HepG2 (cell line): ENCODE measurements around the gene SERPINA9. TPM values are rescaled to one million over a fixed set of nuclear protein-coding genes. Genes with fewer than 3 reads are reported as not detected.

Experiments used
- ARID3A ChIP-seq: IDR thresholded peaks from 2 replicates; pipeline ENCODE4 v1.6.1; 2012; ENCODE audit warnings: low read depth, low read length, improper control_type of control experiment
- CBFB ChIP-seq: sonication (generic); formaldehyde crosslinking; IDR thresholded peaks from 2 replicates; pipeline ENCODE4 v1.4.0; 2020; ENCODE audit warnings: missing genetic modification reagents
- CREM ChIP-seq, 2 experiments: sonication (generic) in 1 of 2; formaldehyde crosslinking in 1 of 2; IDR thresholded peaks; 2 replicates each; pipeline versions ENCODE4 v1.4.0 to v1.6.1; 2016 to 2020; ENCODE audit warnings: antibody characterized with exemption in 1 of 2, mild to moderate bottlenecking in 1 of 2, missing genetic modification reagents in 1 of 2
- FOXA1 ChIP-seq, 2 experiments: fragments of 450-650 bp in 1 of 2; sonication (generic) in 1 of 2; formaldehyde crosslinking in 1 of 2; IDR thresholded peaks; 2 replicates each; pipeline versions ENCODE4 v1.4.0 to v1.6.1; 2016 to 2020; ENCODE audit warnings: missing genetic modification reagents in 1 of 2
- HDAC2 ChIP-seq: sonication (generic); formaldehyde crosslinking; IDR thresholded peaks from 2 replicates; pipeline ENCODE4 v1.4.0; 2020; ENCODE audit warnings: missing genetic modification reagents
- HOXD1 ChIP-seq: sonication (generic); formaldehyde crosslinking; IDR thresholded peaks from 2 replicates; pipeline ENCODE4 v1.5.0; 2020; ENCODE audit warnings: missing genetic modification reagents
- IKZF5 ChIP-seq: IDR thresholded peaks from 2 replicates; pipeline ENCODE4 v1.6.1; 2018; ENCODE audit warnings: missing genetic modification reagents, mild to moderate bottlenecking, missing compliant biosample characterization
- IRF9 ChIP-seq: sonication (generic); formaldehyde crosslinking; IDR thresholded peaks from 2 replicates; pipeline ENCODE4 v1.8.0; 2022; ENCODE audit warnings: missing genetic modification reagents, mild to moderate bottlenecking, borderline replicate concordance
- NR2F6 ChIP-seq, 2 experiments: IDR thresholded peaks; 2 replicates each; pipeline ENCODE4 v1.6.1; 2016; ENCODE audit warnings: antibody characterized with exemption in 1 of 2, mild to moderate bottlenecking in 1 of 2
- PHF21A ChIP-seq: sonication (generic); formaldehyde crosslinking; IDR thresholded peaks from 2 replicates; pipeline ENCODE4 v1.5.0; 2020; ENCODE audit warnings: mild to moderate bottlenecking, missing genetic modification reagents
- PRDM15 ChIP-seq: sonication (generic); formaldehyde crosslinking; IDR thresholded peaks from 2 replicates; pipeline ENCODE4 v1.4.0; 2020; ENCODE audit warnings: missing genetic modification reagents
- RCOR2 ChIP-seq: IDR thresholded peaks from 2 replicates; pipeline ENCODE4 v1.6.1; 2016; ENCODE audit warnings: missing biosample characterization, missing genetic modification reagents
- RORA ChIP-seq: sonication (generic); formaldehyde crosslinking; IDR thresholded peaks from 2 replicates; pipeline ENCODE4 v1.5.0; 2020; ENCODE audit warnings: mild to moderate bottlenecking, missing genetic modification reagents, moderate library complexity
- RXRA ChIP-seq: sonication (generic); formaldehyde crosslinking; IDR thresholded peaks from 2 replicates; pipeline ENCODE4 v1.5.1; 2020; ENCODE audit warnings: missing genetic modification reagents
- TCF7 ChIP-seq: sonication (generic); IDR thresholded peaks from 2 replicates; pipeline ENCODE4 v1.6.1; 2016; ENCODE audit warnings: antibody characterized with exemption, low read depth
- TFDP1 ChIP-seq: IDR thresholded peaks from 2 replicates; pipeline ENCODE4 v1.6.1; 2016; ENCODE audit warnings: missing compliant biosample characterization, missing genetic modification reagents, borderline replicate concordance
- ZBTB7A ChIP-seq: sonication (generic); formaldehyde crosslinking; IDR thresholded peaks from 2 replicates; pipeline ENCODE4 v1.8.0; 2022; ENCODE audit warnings: mild to moderate bottlenecking, missing genetic modification reagents
- ZNF350 ChIP-seq: sonication (generic); formaldehyde crosslinking; IDR thresholded peaks from 2 replicates; pipeline ENCODE4 v1.4.0; 2020; ENCODE audit warnings: mild to moderate bottlenecking, low read depth, missing genetic modification reagents, borderline replicate concordance
- polyA plus RNA-seq, 8 experiments: library from polyadenylated mRNA; depleted of rRNA in 3 of 8; stranded (reverse) in 7 of 8; unstranded in 1 of 8; fragments of >200 nt; fragmentation: Illumina TruSeq in 4 of 8; extraction: Trizol in 4 of 8; gene quantifications; 2 replicates each; pipeline versions ENCODE4 v1.2.1 to v1.2.3, GENCODE V29; 2011 to 2016; ENCODE audit warnings: low read depth in 4 of 8, missing spikeins in 1 of 8, mixed read lengths in 1 of 8; ENCODE audit not compliant: insufficient read depth in 1 of 8
- total RNA-seq, 5 experiments: library from RNA; depleted of rRNA; stranded (reverse); fragments of >200 nt; fragmentation: Illumina TruSeq; extraction: Trizol; gene quantifications; 2 replicates each; pipeline ENCODE4 v1.2.3, GENCODE V29; 2016; ENCODE audit warnings: low read depth in 1 of 5

The SERPINA9 gene
- total and polyA plus RNA-seq, 2 of the 13 experiments (the other 11 are each of a cell fraction or from before 2014, with no cell fraction given) = 0.21 TPM; not detected in 1

- no peak; the same call in none of the 2 replicates for TF ChIP-seq NR2F6 (IDR thresholded peaks at IDR 0.05)
- TF ChIP-seq NR2F6 (CRISPR knock-in tag; IDR thresholded peaks at IDR 0.05) = 0 out of 2 replicates have a peak, but pooled peaks have one; percentile 43
- no peak for TF ChIP-seq PRDM15
- TF ChIP-seq TCF7 = peak; percentile 84
- TF ChIP-seq RORA (CRISPR knock-in tag) = no peak
- no peak for TF ChIP-seq IKZF5 (CRISPR knock-in tag)
- TF ChIP-seq CREM (IDR thresholded peaks at IDR 0.05) = peak; percentile 56
- TF ChIP-seq CREM (CRISPR knock-in tag; IDR thresholded peaks at IDR 0.05) = no peak
- TF ChIP-seq RXRA (CRISPR knock-in tag) = peak; percentile 49; the same call in 1 of the 2 replicates
- TF ChIP-seq HDAC2 (CRISPR knock-in tag) = peak; percentile 66
- 0 out of 2 replicates have a peak, but pooled peaks have one; percentile 68 for TF ChIP-seq PHF21A (CRISPR knock-in tag)
- 0 out of 2 replicates have a peak, but pooled peaks have one; percentile 28 for TF ChIP-seq RCOR2 (CRISPR knock-in tag)
- TF ChIP-seq FOXA1 (IDR thresholded peaks at IDR 0.05) = no peak
- TF ChIP-seq FOXA1 (CRISPR knock-in tag; IDR thresholded peaks at IDR 0.05) = peak; percentile 32; the same call in 1 of the 2 replicates
- no peak for TF ChIP-seq ZBTB7A
- 0 out of 2 replicates have a peak, but pooled peaks have one; percentile 27 for TF ChIP-seq HOXD1 (CRISPR knock-in tag)
- 0 out of 2 replicates have a peak, but pooled peaks have one; percentile 54 for TF ChIP-seq CBFB
- peak; percentile 16; the same call in 1 of the 2 replicates for TF ChIP-seq TFDP1 (CRISPR knock-in tag)
- TF ChIP-seq IRF9 (CRISPR knock-in tag) = no peak
- no peak for TF ChIP-seq ARID3A
- 0 out of 2 replicates have a peak, but pooled peaks have one; percentile 25 for TF ChIP-seq ZNF350 (CRISPR knock-in tag)
These were observed 41.8 kb upstream of the SERPINA9 start (continued) for GRCh38 chr14:94517641-94518257.
